Kidney capillary endothelial cell (primary cell): ENCODE measurements around the gene G3BP1.
"Not testable (repeated sequence)": the region's sequence is repeated elsewhere in the genome, so short reads cannot be mapped to it uniquely, and the experiment has no call there.

Experiments
- DNase-seq: peaks from one replicate; pipeline ENCODE4 v3.0.0-alpha.2; 2018; ENCODE audit warnings: low spot score

G3BP1 gene

GRCh38 chr5:151755383-151755782, 16.4 kb upstream of the G3BP1 start:
- DNase-seq: no peak

GRCh38 chr5:151757233-151758140, 14.3 kb upstream of the G3BP1 start:
- no peak for DNase-seq

- DNase-seq: no peak
These were observed 13.7 kb upstream of the G3BP1 start for GRCh38 chr5:151758141-151758429.

GRCh38 chr5:151758430-151759241, 13.1 kb upstream of the G3BP1 start, which contains the start of gene ATOX1:
Gene ATOX1, minus strand, starts transcription at chr5:151758631. Its CDS starts 80 bp downstream, at chr5:151758551.
- DNase-seq: peak; percentile 95

GRCh38 chr5:151764801-151765200, 7.0 kb upstream of the G3BP1 start:
- DNase-seq: no peak

- no peak for DNase-seq
These were observed 4.8 kb upstream of the G3BP1 start for GRCh38 chr5:151766975-151767374.

GRCh38 chr5:151770383-151771258, 1.1 kb upstream of the G3BP1 start:
- peak; percentile 68 for DNase-seq

- DNase-seq: peak; percentile 16
These were observed 483 bp downstream of the G3BP1 start for GRCh38 chr5:151772029-151772845.

GRCh38 chr5:151772846-151773561, 1.2 kb downstream of the G3BP1 start:
- peak; percentile 38 for DNase-seq

GRCh38 chr5:151773951-151774350, 2.2 kb downstream of the G3BP1 start:
- no peak for DNase-seq

GRCh38 chr5:151775025-151775606, 3.4 kb downstream of the G3BP1 start:
- no peak for DNase-seq

- DNase-seq: no peak
These were observed 7.9 kb downstream of the G3BP1 start for GRCh38 chr5:151779531-151780125.

- no peak for DNase-seq
These were observed 8.6 kb downstream of the G3BP1 start for GRCh38 chr5:151780348-151780747.

- no peak for DNase-seq
These were observed 9.4 kb downstream of the G3BP1 start for GRCh38 chr5:151781201-151781600.

- DNase-seq: not testable (repeated sequence)
These were observed 11.9 kb downstream of the G3BP1 start for GRCh38 chr5:151783664-151784063.

- DNase-seq: no peak
These were observed 12.4 kb downstream of the G3BP1 start for GRCh38 chr5:151784141-151784540.

GRCh38 chr5:151786468-151786867, 14.7 kb downstream of the G3BP1 start:
- no peak for DNase-seq

GRCh38 chr5:151787817-151788216, 16.1 kb downstream of the G3BP1 start:
- DNase-seq: no peak

- DNase-seq: no peak
These were observed 21.6 kb downstream of the G3BP1 start for GRCh38 chr5:151793358-151793757.

- no peak for DNase-seq
These were observed 23.7 kb downstream of the G3BP1 start for GRCh38 chr5:151795426-151795825.
